RKO (cell line): ENCODE results near the gene APOBR.
A peak's percentile ranks its signal among the peaks of the same experiment; 100 is the strongest.
"Not testable (repeated sequence)": the region's sequence is repeated elsewhere in the genome, so short reads cannot be mapped to it uniquely, and the experiment has no call there.

Source experiments
- DNase-seq: peaks from one replicate; pipeline ENCODE4 v3.0.0-alpha.2; 2016; ENCODE audit warnings: low spot score

Gene APOBR

GRCh38 chr16:28494121-28494851 lies at the start of gene APOBR:
Gene APOBR (plus strand): TSS chr16:28494643. CDS start chr16:28494682, 39 bp downstream.
- DNase-seq, result no peak

GRCh38 chr16:28446388-28446787 lies 48.1 kb upstream of the APOBR start:
- DNase-seq, result not testable (repeated sequence)

- not testable (repeated sequence) for DNase-seq
Measured at GRCh38 chr16:28447081-28447480, 47.4 kb upstream of the APOBR start.

GRCh38 chr16:28473714-28474265 lies 20.7 kb upstream of the APOBR start:
- DNase-seq, result no peak

GRCh38 chr16:28475221-28475620 lies 19.2 kb upstream of the APOBR start:
- DNase-seq, result no peak

GRCh38 chr16:28477311-28477920 lies 17.0 kb upstream of the APOBR start:
- DNase-seq, result no peak

GRCh38 chr16:28478506-28479180 lies 15.8 kb upstream of the APOBR start:
- no peak for DNase-seq

- no peak for DNase-seq
Measured at GRCh38 chr16:28482026-28482425, 12.4 kb upstream of the APOBR start.

- not testable (repeated sequence) for DNase-seq
Measured at GRCh38 chr16:28483361-28483760, 11.1 kb upstream of the APOBR start.

- no peak for DNase-seq
Measured at GRCh38 chr16:28486266-28486665, 8.2 kb upstream of the APOBR start.

GRCh38 chr16:28491230-28491969 lies 3.0 kb upstream of the APOBR start:
- DNase-seq, result peak; percentile 43

GRCh38 chr16:28491970-28492474 lies 2.4 kb upstream of the APOBR start, which contains the start of gene CLN3:
Gene CLN3 (minus strand): TSS chr16:28492074. CDS start chr16:28491759, 315 bp downstream.
- DNase-seq, result peak; percentile 97

GRCh38 chr16:28492511-28492910 lies 1.9 kb upstream of the APOBR start:
- no peak for DNase-seq

- no peak for DNase-seq
Measured at GRCh38 chr16:28495098-28495793, 803 bp downstream of the APOBR start.

GRCh38 chr16:28495795-28496749 lies 1.6 kb downstream of the APOBR start:
- DNase-seq, result no peak

- no peak for DNase-seq
Measured at GRCh38 chr16:28496844-28497243, 2.4 kb downstream of the APOBR start.

- no peak for DNase-seq
Measured at GRCh38 chr16:28497386-28497785, 2.9 kb downstream of the APOBR start.

GRCh38 chr16:28497861-28498599 lies 3.6 kb downstream of the APOBR start:
- DNase-seq, result no peak

GRCh38 chr16:28498666-28499381 lies 4.4 kb downstream of the APOBR start:
- no peak for DNase-seq
